ENCODE measurements around the gene FABP7.

Gene FABP7

GRCh38 chr6:122825163-122825562 lies 45.6 kb downstream of the FABP7 start:
- Histone ChIP-seq H3K4me3 (ENCODE audit: low read depth, low read length) (no peak overlapping the region), H3K36me3 (no peaks in the 10 kb centered on the region), H3K27me3 (no peaks in the 10 kb centered on the region), H3K9me3 (no peaks in the 10 kb centered on the region; the same call in 1 of the 2 replicates), H3K4me1 (no peaks in the 10 kb centered on the region)
- no peak for TF ChIP-seq CTCF (IDR thresholded peaks at IDR 0.05; ENCODE audit: low read depth, low read length)
- no peak for DNase-seq

- no peak for TF ChIP-seq CTCF (IDR thresholded peaks at IDR 0.05; ENCODE audit: low read depth, low read length)
- no peaks in the 10 kb centered on the region for H3K4me1 ChIP-seq
- no peak for DNase-seq
- no peaks in the 10 kb centered on the region for H3K9me3 ChIP-seq
- H3K27me3 ChIP-seq: no peaks in the 10 kb centered on the region
- H3K4me3 ChIP-seq (ENCODE audit: low read depth, low read length): no peak overlapping the region
- no peaks in the 10 kb centered on the region for H3K36me3 ChIP-seq
These were observed 49.9 kb downstream of the FABP7 start for GRCh38 chr6:122829456-122829855.

GRCh38 chr6:122831511-122831910 lies 52.0 kb downstream of the FABP7 start:
- Histone ChIP-seq H3K9me3 (no peaks in the 10 kb centered on the region), H3K36me3 (no peaks in the 10 kb centered on the region), H3K4me1 (no peaks in the 10 kb centered on the region), H3K27me3 (no peaks in the 10 kb centered on the region), H3K4me3 (ENCODE audit: low read depth, low read length) (no peak overlapping the region)
- TF ChIP-seq CTCF (IDR thresholded peaks at IDR 0.05; ENCODE audit: low read depth, low read length): no peak
- no peak for DNase-seq

- TF ChIP-seq CTCF (IDR thresholded peaks at IDR 0.05; ENCODE audit: low read depth, low read length): no peak
- H3K4me1 ChIP-seq: no peaks in the 10 kb centered on the region
- no peak overlapping the region for H3K4me3 ChIP-seq (ENCODE audit: low read depth, low read length)
- no peaks in the 10 kb centered on the region for H3K36me3 ChIP-seq
- no peaks in the 10 kb centered on the region for H3K27me3 ChIP-seq
- no peaks in the 10 kb centered on the region for H3K9me3 ChIP-seq
- DNase-seq: no peak
These were observed 52.9 kb downstream of the FABP7 start for GRCh38 chr6:122832459-122832858.

GRCh38 chr6:122833021-122833491 lies 53.5 kb downstream of the FABP7 start:
- Histone ChIP-seq H3K4me1 (no peaks in the 10 kb centered on the region), H3K27me3 (no peaks in the 10 kb centered on the region), H3K4me3 (ENCODE audit: low read depth, low read length) (no peak overlapping the region), H3K36me3 (no peaks in the 10 kb centered on the region), H3K9me3 (no peaks in the 10 kb centered on the region)
- TF ChIP-seq CTCF (IDR thresholded peaks at IDR 0.05; ENCODE audit: low read depth, low read length): no peak
- no peak for DNase-seq

All from BE2C (cell line).